Measurements from ENCODE around the gene PCDH9.

The PCDH9 gene

GRCh38 chr13:67228916-67229315 lies 1.2 kb downstream of the PCDH9 start:
- Mint-ChIP-seq H3K4me1 (peaks cover 10% of the 10 kb centered on the region), H3K4me3 (no peak overlapping the region), H3K27me3 (peaks cover 7% of the 10 kb centered on the region), H3K27ac (no peak overlapping the region), H3K9me3 (no peaks in the 10 kb centered on the region)
- ATAC-seq: no peak
- DNase-seq: no peak

- no peak for ATAC-seq
- Mint-ChIP-seq H3K4me3 (no peak overlapping the region), H3K4me1 (peaks cover 10% of the 10 kb centered on the region), H3K27me3 (peaks cover 7% of the 10 kb centered on the region), H3K27ac (no peak overlapping the region), H3K9me3 (no peaks in the 10 kb centered on the region)
- no peak for DNase-seq
These were observed 2.1 kb downstream of the PCDH9 start for GRCh38 chr13:67228031-67228430.

- ATAC-seq: no peak
- Mint-ChIP-seq H3K9me3 (no peaks in the 10 kb centered on the region), H3K4me3 (no peak overlapping the region), H3K27me3 (peaks cover 3% of the 10 kb centered on the region), H3K27ac (no peak overlapping the region), H3K4me1 (peaks cover 10% of the 10 kb centered on the region)
- DNase-seq: no peak
These were observed 2.8 kb downstream of the PCDH9 start for GRCh38 chr13:67227131-67227983.

GRCh38 chr13:67226696-67227095 lies 3.4 kb downstream of the PCDH9 start:
- no peaks in the 10 kb centered on the region for H3K27me3 Mint-ChIP-seq

GRCh38 chr13:67225252-67226159 lies 4.6 kb downstream of the PCDH9 start:
- no peak overlapping the region for H3K27ac Mint-ChIP-seq
- no peaks in the 10 kb centered on the region for H3K27me3 Mint-ChIP-seq
- no peaks in the 10 kb centered on the region for H3K4me1 Mint-ChIP-seq
- no peak overlapping the region for H3K4me3 Mint-ChIP-seq
- no peaks in the 10 kb centered on the region for H3K9me3 Mint-ChIP-seq
- DNase-seq (no peak), ATAC-seq (no peak)

More at GRCh38 chr13:67226696-67227095, 3.4 kb downstream of the PCDH9 start:
- H3K27ac Mint-ChIP-seq: no peak overlapping the region
- H3K4me1 Mint-ChIP-seq: peaks cover 10% of the 10 kb centered on the region
- DNase-seq (no peak), ATAC-seq (no peak)
- H3K9me3 Mint-ChIP-seq: no peaks in the 10 kb centered on the region
- H3K4me3 Mint-ChIP-seq: no peak overlapping the region

- peak; percentile 73 for ATAC-seq
- Mint-ChIP-seq H3K4me1 (no peaks in the 10 kb centered on the region), H3K9me3 (no peaks in the 10 kb centered on the region), H3K27ac (no peak overlapping the region), H3K4me3 (no peak overlapping the region), H3K27me3 (no peaks in the 10 kb centered on the region)
- DNase-seq: peak; percentile 44 to 48
These were observed 5.8 kb downstream of the PCDH9 start for GRCh38 chr13:67224148-67224846.

GRCh38 chr13:67223742-67224141 lies 6.4 kb downstream of the PCDH9 start:
- DNase-seq (no peak), ATAC-seq (no peak)
- no peak overlapping the region for H3K27ac Mint-ChIP-seq

GRCh38 chr13:67223024-67223423 lies 7.1 kb downstream of the PCDH9 start:
- no peak for ATAC-seq
- H3K9me3 Mint-ChIP-seq: no peaks in the 10 kb centered on the region
- no peak overlapping the region for H3K4me3 Mint-ChIP-seq
- DNase-seq: no peak
- no peaks in the 10 kb centered on the region for H3K4me1 Mint-ChIP-seq
- H3K27ac Mint-ChIP-seq: no peak overlapping the region
- no peaks in the 10 kb centered on the region for H3K27me3 Mint-ChIP-seq

More at GRCh38 chr13:67223742-67224141, 6.4 kb downstream of the PCDH9 start:
- no peaks in the 10 kb centered on the region for H3K27me3 Mint-ChIP-seq
- H3K9me3 Mint-ChIP-seq: no peaks in the 10 kb centered on the region
- H3K4me3 Mint-ChIP-seq: no peak overlapping the region
- no peaks in the 10 kb centered on the region for H3K4me1 Mint-ChIP-seq

GRCh38 chr13:67221630-67222226 lies 8.4 kb downstream of the PCDH9 start:
- H3K27me3 Mint-ChIP-seq: no peaks in the 10 kb centered on the region
- ATAC-seq: peak; percentile 64
- H3K9me3 Mint-ChIP-seq: no peaks in the 10 kb centered on the region
- H3K27ac Mint-ChIP-seq: no peak overlapping the region
- no peak for DNase-seq
- H3K4me3 Mint-ChIP-seq: no peak overlapping the region
- no peaks in the 10 kb centered on the region for H3K4me1 Mint-ChIP-seq

GRCh38 chr13:67219113-67219512 lies 11.0 kb downstream of the PCDH9 start:
- Mint-ChIP-seq H3K4me3 (no peak overlapping the region), H3K4me1 (no peaks in the 10 kb centered on the region), H3K27ac (no peak overlapping the region), H3K9me3 (no peaks in the 10 kb centered on the region), H3K27me3 (no peaks in the 10 kb centered on the region)
- ATAC-seq: no peak
- no peak for DNase-seq

- H3K9me3 Mint-ChIP-seq: no peaks in the 10 kb centered on the region
- no peaks in the 10 kb centered on the region for H3K4me1 Mint-ChIP-seq
- no peaks in the 10 kb centered on the region for H3K27me3 Mint-ChIP-seq
- no peak overlapping the region for H3K4me3 Mint-ChIP-seq
- ATAC-seq: no peak
- no peak overlapping the region for H3K27ac Mint-ChIP-seq
- DNase-seq: no peak
These were observed 12.3 kb downstream of the PCDH9 start for GRCh38 chr13:67217880-67218279.

GRCh38 chr13:67216864-67217263 lies 13.3 kb downstream of the PCDH9 start:
- DNase-seq: no peak
- Mint-ChIP-seq H3K27me3 (no peaks in the 10 kb centered on the region), H3K27ac (no peak overlapping the region), H3K4me3 (no peak overlapping the region), H3K4me1 (no peaks in the 10 kb centered on the region), H3K9me3 (no peaks in the 10 kb centered on the region)
- no peak for ATAC-seq

GRCh38 chr13:67210208-67210607 lies 19.9 kb downstream of the PCDH9 start:
- DNase-seq (no peak), ATAC-seq (no peak)
- Mint-ChIP-seq H3K4me1 (no peaks in the 10 kb centered on the region), H3K27ac (no peak overlapping the region), H3K9me3 (no peaks in the 10 kb centered on the region), H3K27me3 (no peaks in the 10 kb centered on the region), H3K4me3 (no peak overlapping the region)

GRCh38 chr13:67208552-67208951 lies 21.6 kb downstream of the PCDH9 start:
- no peaks in the 10 kb centered on the region for H3K27me3 Mint-ChIP-seq
- H3K4me3 Mint-ChIP-seq: no peak overlapping the region
- no peaks in the 10 kb centered on the region for H3K4me1 Mint-ChIP-seq
- no peak for DNase-seq
- H3K9me3 Mint-ChIP-seq: no peaks in the 10 kb centered on the region
- ATAC-seq: no peak
- no peak overlapping the region for H3K27ac Mint-ChIP-seq

- no peak overlapping the region for H3K27ac Mint-ChIP-seq
- no peaks in the 10 kb centered on the region for H3K4me1 Mint-ChIP-seq
- H3K9me3 Mint-ChIP-seq: no peaks in the 10 kb centered on the region
- H3K27me3 Mint-ChIP-seq: no peaks in the 10 kb centered on the region
- H3K4me3 Mint-ChIP-seq: no peak overlapping the region
- DNase-seq: no peak
- ATAC-seq: no peak
These were observed 25.4 kb downstream of the PCDH9 start for GRCh38 chr13:67204764-67205163.
